Lung (tissue), 16 donors: ENCODE data around the gene SLC44A1. TPM values are rescaled to one million over a fixed set of nuclear protein-coding genes. Genes with fewer than 3 reads are reported as not detected.

Source experiments
- ATAC-seq: fragments of 200-7000 bp; cut with Tn5 transposase; one replicate; pipeline ENCODE4 v1.9.1; 2020; ENCODE audit warnings: moderate number of reproducible peaks; ENCODE audit not compliant: insufficient read depth, low FRiP score
- DNase-seq, 3 donors: peaks; one replicate each; pipeline ENCODE4 v3.0.0-alpha.2; 2013 to 2017
- H3K27ac ChIP-seq, 2 donors: one replicate each; pipeline ENCODE4 v1.5.1; 2013; ENCODE audit warnings: mild to moderate bottlenecking in 2 of 2, moderate library complexity in 2 of 2, control low read depth in 1 of 2, inconsistent platforms in 1 of 2, low read depth in 1 of 2, low read length in 1 of 2
- H3K27me3 ChIP-seq, 3 donors: one replicate each; pipeline ENCODE4 v1.5.1; 2013; ENCODE audit warnings: low read length in 2 of 3; ENCODE audit not compliant: control insufficient read depth in 3 of 3, insufficient read depth in 3 of 3
- H3K36me3 ChIP-seq, 4 donors: one replicate each; pipeline ENCODE4 v1.5.1; 2013; ENCODE audit warnings: low read length in 4 of 4, mild to moderate bottlenecking in 1 of 4, moderate library complexity in 1 of 4; ENCODE audit not compliant: control insufficient read depth in 4 of 4, insufficient read depth in 4 of 4
- H3K4me1 ChIP-seq, 5 donors: one replicate each; pipeline ENCODE4 v1.5.1; 2013; ENCODE audit warnings: low read length in 5 of 5, mild to moderate bottlenecking in 2 of 5, moderate library complexity in 1 of 5; ENCODE audit not compliant: control insufficient read depth in 5 of 5, insufficient read depth in 5 of 5
- H3K4me3 ChIP-seq: one replicate; pipeline ENCODE4 v1.5.1; 2013; ENCODE audit warnings: mild to moderate bottlenecking, control low read depth, moderate library complexity
- H3K9ac ChIP-seq, 2 donors: one replicate each; pipeline ENCODE4 v1.5.1; 2013; ENCODE audit warnings: low read length in 2 of 2, control low read depth in 1 of 2; ENCODE audit not compliant: insufficient read depth in 1 of 2
- H3K9me3 ChIP-seq, 4 donors: one replicate each; pipeline ENCODE4 v1.5.1; 2013; ENCODE audit warnings: low read length in 3 of 4, mild to moderate bottlenecking in 1 of 4, moderate library complexity in 1 of 4; ENCODE audit not compliant: control insufficient read depth in 4 of 4, insufficient read depth in 3 of 4
- WGBS, 2 donors: extraction: QIAGEN DNeasy Blood & Tissue Kit; methylation state at CpG; one replicate each; pipeline ENCODE4 v1.1.7; 2013; 5-methylcytosine and 5-hydroxymethylcytosine counted together
- long read RNA-seq, 5 donors: transcript quantifications; one replicate each; lab custom pipeline, GENCODE V29; 2026
- polyA plus RNA-seq, 2 donors: library from polyadenylated mRNA; stranded (reverse); fragments of 200-250 nt; gene quantifications; one replicate each; pipeline ENCODE4 v1.2.1, GENCODE V29; 2013
- total RNA-seq, 2 donors: library from RNA; depleted of rRNA in 1 of 2; stranded (reverse); fragments of >200 nt in 1 of 2; gene quantifications; one replicate each; pipeline ENCODE4 v1.2.1, GENCODE V29; 2014 to 2021
- TF ChIP-seq, protein P1 (sequence below): IDR thresholded peaks from 2 replicates; pipeline ENCODE4 v1.5.1; 2012; ENCODE audit warnings: mild to moderate bottlenecking; ENCODE audit errors: control extremely low read depth, extremely low read depth
- donor health status: control.
- donor health status: control.
- donor health status: Bipolar disorder and iron deficiency.
- donor health status: healthy.
- donor health status: DM: yes; HTN: yes; CAD: no.

The SLC44A1 gene
- total RNA-seq, result 10 to 100 TPM; 49.0 to 61.7 TPM
- polyA plus RNA-seq, result 10 to 100 TPM; 13.0 to 18.6 TPM
- long read RNA-seq, donor 1, full-length matches to known transcripts, result 18 of 102 reads
- long read RNA-seq, donor 1, partial matches to known transcripts, result 84 of 102 reads
- long read RNA-seq, donor 1, other reads (novel, unspliced or antisense), result 0 of 102 reads
- long read RNA-seq, donor 2, full-length matches to known transcripts, result 4 of 15 reads
- long read RNA-seq, donor 2, partial matches to known transcripts, result 11 of 15 reads
- long read RNA-seq, donor 2, other reads (novel, unspliced or antisense), result 0 of 15 reads
- long read RNA-seq, donor 3, full-length matches to known transcripts, result 5 of 10 reads
- long read RNA-seq, donor 3, partial matches to known transcripts, result 5 of 10 reads
- long read RNA-seq, donor 3, other reads (novel, unspliced or antisense), result 0 of 10 reads
- long read RNA-seq, donor 4, full-length matches to known transcripts, result 1 of 1 reads
- long read RNA-seq, donor 4, partial matches to known transcripts, result 0 of 1 reads
- long read RNA-seq, donor 4, other reads (novel, unspliced or antisense), result 0 of 1 reads
- long read RNA-seq, donor 5, full-length matches to known transcripts, result 9 of 67 reads
- long read RNA-seq, donor 5, partial matches to known transcripts, result 58 of 67 reads
- long read RNA-seq, donor 5, other reads (novel, unspliced or antisense), result 0 of 67 reads

GRCh38 chr9:105244003-105244733, at the start of gene SLC44A1:
Gene SLC44A1, plus strand, starts transcription at chr9:105244651. Its CDS starts 218 bp downstream, at chr9:105244869.
- peak within 1 kb of the TSS; percentile 79 to 95 for H3K27ac ChIP-seq
- 1% methylated on average over 35 to 63 of the region's 63 CpGs for WGBS, 2 donors
- ATAC-seq (peak; percentile 96), DNase-seq (peak; percentile 97 to 98 (median 98))
- peak within 1 kb of the TSS; percentile 67 to 85 for H3K9ac ChIP-seq
- TF ChIP-seq, protein P1, sequence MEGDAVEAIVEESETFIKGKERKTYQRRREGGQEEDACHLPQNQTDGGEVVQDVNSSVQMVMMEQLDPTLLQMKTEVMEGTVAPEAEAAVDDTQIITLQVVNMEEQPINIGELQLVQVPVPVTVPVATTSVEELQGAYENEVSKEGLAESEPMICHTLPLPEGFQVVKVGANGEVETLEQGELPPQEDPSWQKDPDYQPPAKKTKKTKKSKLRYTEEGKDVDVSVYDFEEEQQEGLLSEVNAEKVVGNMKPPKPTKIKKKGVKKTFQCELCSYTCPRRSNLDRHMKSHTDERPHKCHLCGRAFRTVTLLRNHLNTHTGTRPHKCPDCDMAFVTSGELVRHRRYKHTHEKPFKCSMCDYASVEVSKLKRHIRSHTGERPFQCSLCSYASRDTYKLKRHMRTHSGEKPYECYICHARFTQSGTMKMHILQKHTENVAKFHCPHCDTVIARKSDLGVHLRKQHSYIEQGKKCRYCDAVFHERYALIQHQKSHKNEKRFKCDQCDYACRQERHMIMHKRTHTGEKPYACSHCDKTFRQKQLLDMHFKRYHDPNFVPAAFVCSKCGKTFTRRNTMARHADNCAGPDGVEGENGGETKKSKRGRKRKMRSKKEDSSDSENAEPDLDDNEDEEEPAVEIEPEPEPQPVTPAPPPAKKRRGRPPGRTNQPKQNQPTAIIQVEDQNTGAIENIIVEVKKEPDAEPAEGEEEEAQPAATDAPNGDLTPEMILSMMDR, result no peak
- H3K36me3 ChIP-seq, result no peaks in the 10 kb centered on the region
- peak within 1 kb of the TSS; percentile 73 for H3K4me3 ChIP-seq
- no peaks in the 10 kb centered on the region for H3K9me3 ChIP-seq
- H3K27me3 ChIP-seq, result no peaks in the 10 kb centered on the region
- H3K4me1 ChIP-seq, result peaks cover 0 to 28% (median 5%) of the 10 kb centered on the region in 5 donors

DNA sequence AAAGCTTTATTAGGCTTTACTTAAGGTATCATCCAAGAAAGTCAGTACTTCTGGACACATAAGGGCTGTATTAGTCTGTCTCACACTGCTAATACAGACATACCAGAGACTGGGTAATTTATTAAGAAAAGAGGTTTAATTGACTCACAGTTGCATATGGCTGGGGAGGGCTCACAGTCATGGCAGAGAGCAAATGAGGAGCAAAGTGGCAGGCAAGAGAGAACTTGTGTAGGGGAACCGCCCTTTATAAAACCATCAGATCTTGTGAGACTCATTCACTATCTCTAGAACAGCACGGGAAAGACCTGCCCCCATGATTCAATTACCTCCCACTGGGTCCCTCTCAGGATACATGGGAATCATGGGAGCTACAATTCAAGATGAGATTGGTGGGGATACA, 49.2 kb upstream of the SLC44A1 start:
- no peaks in the 10 kb centered on the region for H3K27me3 ChIP-seq
- TF ChIP-seq, protein P1, result no peak
- no peak overlapping the region for H3K9ac ChIP-seq
- peaks cover 0 to 2% (median 0%) of the 10 kb centered on the region in 5 donors for H3K4me1 ChIP-seq
- H3K27ac ChIP-seq, result no peak overlapping the region
- no peaks in the 10 kb centered on the region for H3K9me3 ChIP-seq
- WGBS, 2 donors, result 80 to 91% methylated on average over 2 of the region's 2 CpGs
- ATAC-seq (no peak), DNase-seq (no peak)
- no peaks in the 10 kb centered on the region for H3K36me3 ChIP-seq
- H3K4me3 ChIP-seq, result no peak overlapping the region

DNA sequence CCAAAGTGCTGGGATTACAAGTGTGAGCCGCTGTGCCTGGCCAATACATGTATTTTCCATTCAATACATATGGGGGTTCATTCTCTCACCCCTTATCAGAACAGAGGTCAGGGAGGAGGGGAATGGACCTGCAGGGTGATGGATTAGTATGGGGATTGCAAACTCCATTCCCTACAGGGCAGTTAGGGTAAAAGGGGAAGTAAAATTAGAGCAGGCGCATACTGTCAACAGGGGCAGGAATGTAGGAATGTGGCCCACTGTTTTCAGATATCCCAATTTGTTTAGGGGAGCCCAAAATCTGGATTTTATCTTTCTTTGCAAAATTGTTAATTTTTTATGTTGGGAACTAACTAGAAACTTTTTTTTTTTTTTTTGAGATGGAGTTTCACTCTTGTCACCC, 46.4 kb upstream of the SLC44A1 start:
- DNase-seq (no peak), ATAC-seq (no peak)
- H3K4me1 ChIP-seq, result no peaks in the 10 kb centered on the region
- 91 to 93% methylated on average over 2 of the region's 2 CpGs for WGBS, 2 donors
- H3K9ac ChIP-seq, result no peak overlapping the region
- TF ChIP-seq, protein P1, result no peak
- no peaks in the 10 kb centered on the region for H3K9me3 ChIP-seq
- H3K27me3 ChIP-seq, result no peaks in the 10 kb centered on the region
- H3K4me3 ChIP-seq, result no peak overlapping the region
- no peak overlapping the region for H3K27ac ChIP-seq
- H3K36me3 ChIP-seq, result no peaks in the 10 kb centered on the region
